ENCODE data around the gene SLC35A2. TPM values are rescaled to one million over a fixed set of nuclear protein-coding genes. Genes with fewer than 3 reads are reported as not detected.

SLC35A2 gene
- total RNA-seq, 4 donors from 2014 or later: 12.6 to 18.7 (median 18.5) TPM

DNA sequence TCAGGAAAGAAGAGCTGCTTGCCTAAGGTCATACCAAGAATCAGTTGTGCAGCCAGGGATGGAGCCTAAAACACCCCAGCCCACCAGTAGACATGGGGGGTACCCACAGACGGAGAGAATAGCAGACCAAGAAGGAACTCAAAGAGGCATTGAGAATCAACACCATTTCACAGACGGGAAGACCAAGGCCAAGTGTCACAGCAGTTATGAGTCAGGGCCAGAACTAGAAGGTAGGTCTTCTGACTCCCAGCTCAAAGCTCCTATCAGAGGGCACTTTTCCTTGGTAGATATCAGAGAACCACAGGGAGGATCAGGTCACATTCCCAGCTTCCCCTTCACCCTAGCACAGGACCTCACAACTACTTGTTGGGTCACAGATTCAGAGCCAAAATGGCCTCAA is 31.4 kb upstream of the SLC35A2 start:
- Histone ChIP-seq H3K9me3 (no peaks in the 10 kb centered on the region), H3K27me3 (no peaks in the 10 kb centered on the region), H3K27ac (no peak overlapping the region), H3K4me3 (no peak overlapping the region), H3K4me1 (peaks cover 0 to 5% of the 10 kb centered on the region in 2 donors), H3K36me3 (no peaks in the 10 kb centered on the region)
- no peak for DNase-seq
- in situ Hi-C loops (cut with MboI; ENCODE audit: low sequenced_read_pairs in 4 of 4): loop anchor here in 1 of 4 donors (25.0 kb wide), 1 partner anchor 306 kb away; no protein-coding TSS in a partner anchor
- no peak for ATAC-seq
- intact Hi-C loops (cut with DNase I; ENCODE audit: low total_unique reads): no loop called here
- TF ChIP-seq, protein P1, sequence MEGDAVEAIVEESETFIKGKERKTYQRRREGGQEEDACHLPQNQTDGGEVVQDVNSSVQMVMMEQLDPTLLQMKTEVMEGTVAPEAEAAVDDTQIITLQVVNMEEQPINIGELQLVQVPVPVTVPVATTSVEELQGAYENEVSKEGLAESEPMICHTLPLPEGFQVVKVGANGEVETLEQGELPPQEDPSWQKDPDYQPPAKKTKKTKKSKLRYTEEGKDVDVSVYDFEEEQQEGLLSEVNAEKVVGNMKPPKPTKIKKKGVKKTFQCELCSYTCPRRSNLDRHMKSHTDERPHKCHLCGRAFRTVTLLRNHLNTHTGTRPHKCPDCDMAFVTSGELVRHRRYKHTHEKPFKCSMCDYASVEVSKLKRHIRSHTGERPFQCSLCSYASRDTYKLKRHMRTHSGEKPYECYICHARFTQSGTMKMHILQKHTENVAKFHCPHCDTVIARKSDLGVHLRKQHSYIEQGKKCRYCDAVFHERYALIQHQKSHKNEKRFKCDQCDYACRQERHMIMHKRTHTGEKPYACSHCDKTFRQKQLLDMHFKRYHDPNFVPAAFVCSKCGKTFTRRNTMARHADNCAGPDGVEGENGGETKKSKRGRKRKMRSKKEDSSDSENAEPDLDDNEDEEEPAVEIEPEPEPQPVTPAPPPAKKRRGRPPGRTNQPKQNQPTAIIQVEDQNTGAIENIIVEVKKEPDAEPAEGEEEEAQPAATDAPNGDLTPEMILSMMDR (IDR thresholded peaks at IDR 0.05 in 4 of 5, conservative IDR thresholded peaks at IDR 0.05 in 1 of 5): no peak
- no peak for TF ChIP-seq POLR2A (IDR thresholded peaks at IDR 0.05)

DNA sequence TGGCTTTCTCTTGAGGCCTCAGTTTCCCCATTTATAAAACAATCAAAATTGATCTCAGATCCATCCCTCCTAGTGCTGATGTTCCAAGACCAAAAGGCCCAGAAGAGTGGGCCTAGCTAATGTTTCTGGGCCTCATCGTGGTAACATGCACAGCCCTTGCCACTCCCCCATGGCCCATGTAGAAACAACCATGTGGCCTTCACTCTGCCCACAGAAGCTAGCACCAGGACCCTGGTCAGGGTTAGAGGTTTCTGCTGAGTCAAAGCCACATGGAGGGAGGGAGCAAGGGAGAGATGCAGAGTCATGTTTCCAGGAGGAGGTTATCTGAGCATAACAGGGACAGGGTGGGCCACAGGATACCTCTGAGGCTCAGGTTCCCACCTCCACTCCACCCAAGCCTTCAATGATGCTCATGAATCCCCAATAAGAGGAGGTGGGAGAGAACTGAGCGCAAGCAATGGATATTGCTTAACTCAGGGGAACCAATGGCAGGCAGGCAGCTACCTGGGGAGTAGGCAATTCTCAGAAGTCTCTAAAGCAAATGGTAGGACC is 29.0 kb upstream of the SLC35A2 start:
- no peaks in the 10 kb centered on the region for H3K9me3 ChIP-seq
- H3K4me3 ChIP-seq: no peak overlapping the region
- DNase-seq: no peak
- peaks cover 0 to 2% of the 10 kb centered on the region in 2 donors for H3K4me1 ChIP-seq
- intact Hi-C loops (cut with DNase I; ENCODE audit: low total_unique reads): no loop called here
- no peaks in the 10 kb centered on the region for H3K27me3 ChIP-seq
- H3K27ac ChIP-seq: no peak overlapping the region
- in situ Hi-C loops (cut with MboI; ENCODE audit: low sequenced_read_pairs in 4 of 4): loop anchor here in 1 of 4 donors (25.0 kb wide), 1 partner anchor 303 kb away; no protein-coding TSS in a partner anchor
- no peaks in the 10 kb centered on the region for H3K36me3 ChIP-seq
- no peak for TF ChIP-seq POLR2A (IDR thresholded peaks at IDR 0.05)
- TF ChIP-seq, protein P1 (IDR thresholded peaks at IDR 0.05 in 4 of 5, conservative IDR thresholded peaks at IDR 0.05 in 1 of 5): no peak
- no peak for ATAC-seq

DNA sequence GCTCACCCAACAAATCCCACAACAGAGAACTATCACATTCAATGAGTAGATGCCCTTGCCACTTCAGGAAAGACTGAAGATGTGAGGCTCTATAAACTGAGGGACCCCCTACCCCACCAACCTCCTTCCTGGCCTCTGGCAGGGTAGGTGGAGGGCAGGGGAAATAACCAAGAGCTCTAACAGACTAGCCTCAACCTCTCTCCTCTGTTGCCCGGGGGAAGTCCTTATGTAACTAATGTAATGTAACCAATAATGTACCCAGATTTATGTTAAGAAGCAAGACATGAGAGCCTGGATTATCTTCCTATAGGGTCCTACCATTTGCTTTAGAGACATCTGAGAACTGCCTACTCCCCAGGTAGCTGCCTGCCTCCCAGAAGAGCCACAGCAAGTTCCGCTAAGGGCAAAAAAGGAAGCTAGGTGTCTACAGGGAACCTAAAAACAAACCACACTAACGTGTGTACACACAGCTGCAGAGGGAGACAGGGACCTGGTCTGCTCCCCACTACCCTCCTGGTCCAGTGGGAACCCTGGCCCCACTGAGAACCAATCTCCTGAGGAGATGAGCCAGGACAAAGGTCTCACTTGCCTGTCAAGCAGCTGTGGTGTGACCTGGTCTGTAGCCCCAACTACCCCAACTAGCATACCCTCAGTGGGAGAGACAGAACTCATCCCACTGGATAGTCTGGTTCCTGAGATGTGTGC is 28.2 kb upstream of the SLC35A2 start:
- Histone ChIP-seq H3K4me3 (no peak overlapping the region), H3K36me3 (no peaks in the 10 kb centered on the region), H3K9me3 (no peaks in the 10 kb centered on the region), H3K27me3 (no peaks in the 10 kb centered on the region), H3K4me1 (no peaks in the 10 kb centered on the region), H3K27ac (no peak overlapping the region)
- TF ChIP-seq POLR2A (IDR thresholded peaks at IDR 0.05): no peak
- TF ChIP-seq, protein P1 (IDR thresholded peaks at IDR 0.05 in 4 of 5, conservative IDR thresholded peaks at IDR 0.05 in 1 of 5): no peak
- no peak for DNase-seq
- no peak for ATAC-seq
- in situ Hi-C loops (cut with MboI; ENCODE audit: low sequenced_read_pairs in 4 of 4): loop anchor here in 1 of 4 donors (25.0 kb wide), 1 partner anchor 302 kb away; no protein-coding TSS in a partner anchor
- intact Hi-C loops (cut with DNase I; ENCODE audit: low total_unique reads): no loop called here

DNA sequence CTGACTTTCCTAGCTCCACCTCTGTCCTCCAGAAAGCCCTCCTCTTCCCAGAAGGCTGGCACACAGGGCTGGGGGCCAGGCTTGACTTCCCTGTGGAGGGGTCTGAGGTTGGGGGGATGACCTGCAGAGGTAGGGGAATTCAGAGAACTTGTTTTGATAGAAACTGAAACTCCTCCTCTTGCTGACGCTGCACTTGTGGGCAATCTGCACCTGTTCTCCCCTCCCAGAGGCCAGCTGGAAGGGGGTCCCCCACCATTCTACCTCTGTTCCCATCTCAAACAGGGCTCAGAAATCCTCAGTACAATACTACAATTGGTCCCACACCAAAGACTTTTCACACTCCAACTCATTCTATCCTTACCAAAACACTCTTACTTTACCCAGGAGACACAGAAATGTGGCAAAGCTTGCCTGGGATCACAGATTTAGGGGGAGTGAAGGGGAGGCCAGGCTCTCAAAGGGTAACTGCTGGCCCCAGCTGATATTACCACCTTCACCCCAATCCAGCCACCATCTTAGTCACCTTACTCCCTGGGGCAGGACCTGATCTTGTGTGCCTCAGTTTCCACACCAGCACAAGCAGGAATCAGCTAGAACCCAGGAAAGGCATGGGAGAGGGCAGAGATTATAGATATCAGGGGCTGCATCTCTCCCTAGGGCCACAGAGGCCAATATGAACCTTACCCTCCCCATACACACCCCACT is 27.4 kb upstream of the SLC35A2 start:
- H3K27ac ChIP-seq: no peak overlapping the region
- DNase-seq: no peak
- H3K4me1 ChIP-seq: no peaks in the 10 kb centered on the region
- ATAC-seq: no peak
- intact Hi-C loops (cut with DNase I; ENCODE audit: low total_unique reads) (no loop called here), in situ Hi-C loops (cut with MboI; ENCODE audit: low sequenced_read_pairs in 4 of 4) (loop anchor here in 1 of 4 donors (25.0 kb wide), 1 partner anchor 302 kb away; no protein-coding TSS in a partner anchor)
- TF ChIP-seq, protein P1 (IDR thresholded peaks at IDR 0.05 in 4 of 5, conservative IDR thresholded peaks at IDR 0.05 in 1 of 5): no peak
- no peak for TF ChIP-seq POLR2A (IDR thresholded peaks at IDR 0.05)
- H3K9me3 ChIP-seq: no peaks in the 10 kb centered on the region
- no peak overlapping the region for H3K4me3 ChIP-seq
- H3K36me3 ChIP-seq: peaks cover 0 to 7% of the 10 kb centered on the region in 2 donors
- no peaks in the 10 kb centered on the region for H3K27me3 ChIP-seq
